HCT116 (cell line): Measurements from ENCODE around the gene CPA1. TPM values are rescaled to one million over a fixed set of nuclear protein-coding genes. Genes with fewer than 3 reads are reported as not detected.

Source experiments
- ATAC-seq: fragments of 200-7000 bp; cut with Tn5 transposase; 2 replicates; pipeline ENCODE4 v1.9.1; 2020; ENCODE audit warnings: mild to moderate bottlenecking, moderate library complexity
- BruUV-seq: library from RNA; stranded (reverse); fragments of 400-500 nt; replicated peaks from 2 replicates; lab custom pipeline; 2021; lab: Mats Ljungman, UMichigan
- CTCF ChIA-PET: fragments of 300-600 bp; sonication (Branson Sonifier 250); formaldehyde crosslinking; loops from one replicate; lab custom pipeline; 2021; ENCODE audit warnings: antibody characterized with exemption; lab: Charles Lee
- POLR2A ChIA-PET: fragments of 300-600, 350-600 bp; sonication (Branson Sonifier 250); formaldehyde crosslinking; loops from one replicate; lab custom pipeline; 2021; ENCODE audit warnings: antibody characterized with exemption; lab: Charles Lee
- RAD21 ChIA-PET, 2 experiments: fragments of 300-600 bp; sonication (Branson Sonifier 250); formaldehyde crosslinking; loops; one replicate each; lab custom pipeline; 2023; ENCODE audit warnings: low total read pairs in 2 of 2; ENCODE audit not compliant: uncharacterized antibody in 2 of 2, unreplicated experiment in 2 of 2, low non-redundant PET in 1 of 2; lab: Charles Lee
- DNase-seq: peaks from one replicate; pipeline ENCODE4 v3.0.0-alpha.2; 2010; ENCODE audit warnings: low read depth, low spot score
- H2AFZ ChIP-seq: fragments of 200-600 bp; shearing (Covaris generic), sonication (generic); 2 replicates; pipeline ENCODE4 v1.6.1; 2017; ENCODE audit warnings: low read depth, mixed run types, mixed read lengths, antibody characterized with exemption, low read length; ENCODE audit not compliant: poor library complexity, severe bottlenecking
- H3K27ac ChIP-seq: 2 replicates; pipeline ENCODE4 v1.5.1; 2012; ENCODE audit warnings: low read depth, low read length
- H3K27me3 ChIP-seq: fragments of 200-600 bp; sonication (generic); 2 replicates; pipeline ENCODE4 v1.6.1; 2016; ENCODE audit warnings: mixed run types, low read length, mixed read lengths; ENCODE audit not compliant: insufficient read depth
- H3K36me3 ChIP-seq, 2 experiments: fragments of 200-500 bp in 1 of 2; fragments of 200-600 bp in 1 of 2; sonication (Bioruptor generic) in 1 of 2; sonication (generic) in 1 of 2; 2 replicates each; pipeline versions ENCODE4 v1.5.1 to v1.6.1; 2014 to 2016; ENCODE audit warnings: low read length in 2 of 2, inconsistent platforms in 1 of 2, mixed read lengths in 1 of 2, mixed run types in 1 of 2; ENCODE audit not compliant: insufficient read depth in 2 of 2, control insufficient read depth in 1 of 2
- H3K4me1 ChIP-seq, 2 experiments: fragments of 200-600 bp in 1 of 2; sonication (generic) in 1 of 2; 2 replicates each; pipeline versions ENCODE4 v1.5.1 to v1.6.1; 2012 to 2017; ENCODE audit warnings: low read length in 2 of 2, inconsistent platforms in 1 of 2, mild to moderate bottlenecking in 1 of 2, mixed read lengths in 1 of 2, mixed run types in 1 of 2, moderate library complexity in 1 of 2; ENCODE audit not compliant: insufficient read depth in 2 of 2, control insufficient read depth in 1 of 2
- H3K4me2 ChIP-seq: fragments of 200-600 bp; sonication (generic); 2 replicates; pipeline ENCODE4 v1.6.1; 2017; ENCODE audit warnings: mixed run types, low read length, mixed read lengths
- H3K4me3 ChIP-seq, 2 experiments: fragments of 200-600 bp in 1 of 2; sonication (generic) in 1 of 2; replicated peaks in 1 of 2; 2 replicates each; pipeline ENCODE4 v1.5.1; 2011 to 2016; ENCODE audit warnings: low read length in 2 of 2, control low read depth in 1 of 2, low read depth in 1 of 2, mild to moderate bottlenecking in 1 of 2, mixed read lengths in 1 of 2, mixed run types in 1 of 2
- H3K79me2 ChIP-seq: fragments of 200-600 bp; sonication (generic); 2 replicates; pipeline ENCODE4 v1.6.1; 2017; ENCODE audit warnings: mild to moderate bottlenecking, mixed run types, low read length, moderate library complexity, mixed read lengths; ENCODE audit not compliant: insufficient read depth
- H3K9ac ChIP-seq: fragments of 200-600 bp; sonication (generic); 2 replicates; pipeline ENCODE4 v1.6.1; 2016; ENCODE audit warnings: low read length, mixed read lengths
- H3K9me2 ChIP-seq: fragments of 200-600 bp; sonication (generic), shearing (Covaris generic); 2 replicates; pipeline ENCODE4 v1.6.1; 2017; ENCODE audit warnings: mixed run types, mild to moderate bottlenecking, moderate library complexity; ENCODE audit not compliant: insufficient read depth
- H3K9me3 ChIP-seq, 2 experiments: fragments of 200-500 bp in 1 of 2; fragments of 200-600 bp in 1 of 2; sonication (Bioruptor generic) in 1 of 2; sonication (generic) in 1 of 2; 2 replicates each; pipeline ENCODE4 v1.6.1; 2014 to 2017; ENCODE audit warnings: low read length in 2 of 2, mixed read lengths in 2 of 2, inconsistent platforms in 1 of 2, low read depth in 1 of 2, mild to moderate bottlenecking in 1 of 2, mixed run types in 1 of 2, moderate library complexity in 1 of 2; ENCODE audit not compliant: control insufficient read depth in 1 of 2, insufficient read depth in 1 of 2
- H4K20me1 ChIP-seq: fragments of 200-600 bp; sonication (generic), shearing (Covaris generic); 2 replicates; pipeline ENCODE4 v1.6.1; 2017; ENCODE audit warnings: mixed run types, mild to moderate bottlenecking, moderate library complexity; ENCODE audit not compliant: insufficient read depth
- ATF3 ChIP-seq: IDR thresholded peaks from 2 replicates; pipeline ENCODE4 v1.6.1; 2012
- EGR1 ChIP-seq: IDR thresholded peaks from 2 replicates; pipeline ENCODE4 v1.6.1; 2012; ENCODE audit warnings: low read depth
- ELF1 ChIP-seq: IDR thresholded peaks from 2 replicates; pipeline ENCODE4 v1.6.1; 2012; ENCODE audit warnings: low read depth, borderline replicate concordance
- EZH2phosphoT487 ChIP-seq: fragments of 200-600 bp; IDR thresholded peaks from 2 replicates; pipeline ENCODE4 v1.6.1; 2018; ENCODE audit warnings: antibody characterized with exemption, borderline replicate concordance
- MAX ChIP-seq: IDR thresholded peaks from 2 replicates; pipeline ENCODE4 v1.6.1; 2012
- SIN3A ChIP-seq: IDR thresholded peaks from 2 replicates; pipeline ENCODE4 v1.6.1; 2012; ENCODE audit warnings: low read depth
- SP1 ChIP-seq: IDR thresholded peaks from 2 replicates; pipeline ENCODE4 v1.6.1; 2012; ENCODE audit warnings: low read depth
- SRF ChIP-seq: IDR thresholded peaks from 2 replicates; pipeline ENCODE4 v1.6.1; 2012; ENCODE audit warnings: low read depth
- ZBTB33 ChIP-seq: IDR thresholded peaks from 2 replicates; pipeline ENCODE4 v1.6.1; 2011; ENCODE audit warnings: mild to moderate bottlenecking, low read length, moderate library complexity; ENCODE audit not compliant: insufficient replicate concordance; ENCODE audit errors: extremely low read depth
- ZFX ChIP-seq: fragments of 450-650 bp; IDR thresholded peaks from 2 replicates; pipeline ENCODE4 v1.6.1; 2017
- intact Hi-C: fragments of 100-400 bp; cut with micrococcal nuclease; formaldehyde crosslinking; loops from 2 replicates; pipeline ENCODE4 v1.10.0; 2022
- total RNA-seq: library from RNA; stranded (reverse); gene quantifications from one replicate; pipeline ENCODE4 v1.2.1, GENCODE V29; 2021; ENCODE audit not compliant: unreplicated experiment

CPA1 gene
- total RNA-seq, 1 experiment from 2014 or later = 11.9 TPM

GRCh38 chr7:130390486-130390885, 10.2 kb downstream of the CPA1 start:
- DNase-seq = no peak
- Histone ChIP-seq H3K27ac (no peak overlapping the region), H3K9me2 (no peaks in the 10 kb centered on the region), H2AFZ (no peak overlapping the region), H3K4me3 (no peak overlapping the region), H3K9me3 (no peaks in the 10 kb centered on the region), H3K4me2 (no peak overlapping the region), H3K79me2 (no peaks in the 10 kb centered on the region), H4K20me1 (no peaks in the 10 kb centered on the region), H3K4me1 (no peaks in the 10 kb centered on the region), H3K9ac (no peak overlapping the region), H3K27me3 (no peaks in the 10 kb centered on the region), H3K36me3 (no peaks in the 10 kb centered on the region)
- RAD21 ChIA-PET = no interaction called here
- intact Hi-C loops = no loop called here
- BruUV-seq = no TSS peak
- no peak for ATAC-seq
- CTCF ChIA-PET = no interaction called here
- no peak for TF ChIP-seq EZH2phosphoT487
- TF ChIP-seq ZFX = no peak
- TF ChIP-seq SRF = no peak
- TF ChIP-seq MAX = no peak
- TF ChIP-seq ZBTB33 = no peak
- TF ChIP-seq EGR1 = no peak
- no peak for TF ChIP-seq ATF3
- TF ChIP-seq SIN3A = no peak
- TF ChIP-seq SP1 = no peak
- no peak for TF ChIP-seq ELF1
- POLR2A ChIA-PET = no interaction called here
